ENCODE results near the gene MPPED2.

DNA sequence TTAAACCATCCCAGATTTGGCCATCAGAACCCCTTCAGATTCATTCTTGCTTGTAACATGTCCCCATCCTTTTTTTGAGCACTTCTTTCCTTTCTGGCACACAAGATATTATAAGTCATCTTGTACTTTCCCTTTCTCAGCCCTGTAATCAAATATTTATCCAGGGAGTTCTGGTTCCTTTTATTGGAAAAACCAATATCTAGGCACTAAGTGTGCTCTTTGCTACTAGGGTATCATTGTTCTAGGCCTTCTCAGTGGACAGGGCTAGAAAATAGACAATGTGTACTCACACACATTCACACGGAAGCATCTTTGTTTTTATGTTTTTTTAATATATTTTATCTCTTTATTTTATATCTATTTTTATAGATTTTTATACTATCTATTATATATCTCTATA is 216.0 kb downstream of the MPPED2 start:
- TF ChIP-seq, protein P1, sequence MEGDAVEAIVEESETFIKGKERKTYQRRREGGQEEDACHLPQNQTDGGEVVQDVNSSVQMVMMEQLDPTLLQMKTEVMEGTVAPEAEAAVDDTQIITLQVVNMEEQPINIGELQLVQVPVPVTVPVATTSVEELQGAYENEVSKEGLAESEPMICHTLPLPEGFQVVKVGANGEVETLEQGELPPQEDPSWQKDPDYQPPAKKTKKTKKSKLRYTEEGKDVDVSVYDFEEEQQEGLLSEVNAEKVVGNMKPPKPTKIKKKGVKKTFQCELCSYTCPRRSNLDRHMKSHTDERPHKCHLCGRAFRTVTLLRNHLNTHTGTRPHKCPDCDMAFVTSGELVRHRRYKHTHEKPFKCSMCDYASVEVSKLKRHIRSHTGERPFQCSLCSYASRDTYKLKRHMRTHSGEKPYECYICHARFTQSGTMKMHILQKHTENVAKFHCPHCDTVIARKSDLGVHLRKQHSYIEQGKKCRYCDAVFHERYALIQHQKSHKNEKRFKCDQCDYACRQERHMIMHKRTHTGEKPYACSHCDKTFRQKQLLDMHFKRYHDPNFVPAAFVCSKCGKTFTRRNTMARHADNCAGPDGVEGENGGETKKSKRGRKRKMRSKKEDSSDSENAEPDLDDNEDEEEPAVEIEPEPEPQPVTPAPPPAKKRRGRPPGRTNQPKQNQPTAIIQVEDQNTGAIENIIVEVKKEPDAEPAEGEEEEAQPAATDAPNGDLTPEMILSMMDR (conservative IDR thresholded peaks at IDR 0.05 in 1 of 2, IDR thresholded peaks at IDR 0.05 in 1 of 2; ENCODE audit: extremely low read depth in 1 of 2, insufficient read depth in 1 of 2, low read depth in 1 of 2, low read length in 2 of 2): no peak
- TF ChIP-seq EZH2 (IDR thresholded peaks at IDR 0.05; ENCODE audit: borderline replicate concordance, low read length): no peak

Data from mammary epithelial cell (primary cell).